HepG2 (cell line): Measurements from ENCODE around the gene TRABD. TPM values are rescaled to one million over a fixed set of nuclear protein-coding genes. Genes with fewer than 3 reads are reported as not detected.
"Not testable (repeated sequence)": the region's sequence is repeated elsewhere in the genome, so short reads cannot be mapped to it uniquely, and the experiment has no call there.

ENCODE experiments used
- ATAC-seq: fragments of 200-7000 bp; cut with Tn5 transposase; 3 replicates; pipeline ENCODE4 v1.9.1; 2020; ENCODE audit warnings: mild to moderate bottlenecking, moderate library complexity
- BruUV-seq: library from RNA; stranded (reverse); fragments of 400-500 nt; replicated peaks from 2 replicates; lab custom pipeline; 2021; lab: Mats Ljungman, UMichigan
- CTCF ChIA-PET: fragments of 300-600 bp; formaldehyde crosslinking; extraction: SDS; loops from one replicate; lab custom pipeline; 2021; ENCODE audit warnings: low total read pairs, inconsistent platforms, low intra/inter-chr PET ratio; lab: Yijun Ruan, JAX
- POLR2A ChIA-PET: fragments of 350-600 bp; sonication (Branson Sonifier 250); formaldehyde crosslinking; loops from one replicate; lab custom pipeline; 2020; ENCODE audit warnings: antibody characterized with exemption, inconsistent platforms; lab: Yijun Ruan, JAX
- DNase-seq: peaks from one replicate; pipeline ENCODE4 v3.0.0-alpha.2; 2015; ENCODE audit warnings: low spot score
- FAIRE-seq: peaks from 3 replicates; lab custom pipeline; 2011; peaks lifted over from hg19 to GRCh38; lab: Jason Lieb, UNC
- H2AFZ ChIP-seq: one replicate; pipeline ENCODE4 v1.6.1; 2011; ENCODE audit warnings: low read length, inconsistent platforms
- H3K27ac ChIP-seq: fragments of 300-600 bp; 3 replicates; pipeline ENCODE4 v1.8.0; 2011; ENCODE audit warnings: mixed run types, mild to moderate bottlenecking, mixed read lengths, low read length, inconsistent platforms; ENCODE audit not compliant: insufficient read depth; ENCODE audit errors: extremely low read length
- H3K27me3 ChIP-seq, 2 experiments: fragments of 200-600 bp in 1 of 2; 2 replicates in 1 of 2; 3 replicates in 1 of 2; pipeline versions ENCODE4 v1.6.0 to v1.8.0; 2011; ENCODE audit warnings: low read length in 2 of 2, mild to moderate bottlenecking in 2 of 2, moderate library complexity in 2 of 2, inconsistent platforms in 1 of 2; ENCODE audit not compliant: insufficient read depth in 2 of 2, control insufficient read depth in 1 of 2
- H3K36me3 ChIP-seq, 2 experiments: fragments of 200-600 bp in 1 of 2; replicated peaks in 1 of 2; 2 replicates in 1 of 2; 3 replicates in 1 of 2; pipeline versions ENCODE4 v1.5.1 to v1.8.0; 2011; ENCODE audit warnings: low read length in 2 of 2, inconsistent platforms in 1 of 2; ENCODE audit not compliant: insufficient read depth in 2 of 2, control insufficient read depth in 1 of 2
- H3K4me1 ChIP-seq: 2 replicates; pipeline ENCODE4 v1.5.1; 2012; ENCODE audit warnings: low read length, inconsistent platforms; ENCODE audit not compliant: insufficient read depth
- H3K4me2 ChIP-seq: 2 replicates; pipeline ENCODE4 v1.6.0; 2011; ENCODE audit warnings: low read depth, low read length, inconsistent platforms
- H3K4me3 ChIP-seq, 3 experiments: fragments of 200-600 bp in 1 of 3; sonication (generic), shearing (Covaris generic) in 1 of 3; replicated peaks in 1 of 3; 2 replicates each; pipeline ENCODE4 v1.5.1; 2011 to 2016; ENCODE audit warnings: low read length in 3 of 3, inconsistent platforms in 2 of 3, low read depth in 2 of 3, mild to moderate bottlenecking in 2 of 3, control low read depth in 1 of 3, mixed read lengths in 1 of 3; ENCODE audit not compliant: insufficient read depth in 1 of 3
- H3K79me2 ChIP-seq: one replicate; pipeline ENCODE4 v1.6.1; 2011; ENCODE audit warnings: low read length, inconsistent platforms; ENCODE audit not compliant: insufficient read depth
- H3K9ac ChIP-seq: 2 replicates; pipeline ENCODE4 v1.6.0; 2011; ENCODE audit warnings: mild to moderate bottlenecking, low read depth, low read length, inconsistent platforms; ENCODE audit not compliant: insufficient read depth
- H3K9me3 ChIP-seq: 2 replicates; pipeline ENCODE4 v1.5.1; 2012; ENCODE audit warnings: mild to moderate bottlenecking, low read length
- H4K20me1 ChIP-seq: 2 replicates; pipeline ENCODE4 v1.6.0; 2011; ENCODE audit warnings: inconsistent platforms, mild to moderate bottlenecking, low read length, moderate library complexity; ENCODE audit not compliant: insufficient read depth
- BRCA1 ChIP-seq: sonication (generic); formaldehyde crosslinking; IDR thresholded peaks from 2 replicates; pipeline ENCODE4 v1.4.0; 2020; ENCODE audit warnings: missing genetic modification reagents
- MLX ChIP-seq: IDR thresholded peaks from 2 replicates; pipeline ENCODE4 v1.6.1; 2016
- NR1H2 ChIP-seq: sonication (generic); formaldehyde crosslinking; IDR thresholded peaks from 2 replicates; pipeline ENCODE4 v1.8.1; 2022; ENCODE audit warnings: low read depth, missing genetic modification reagents, borderline replicate concordance
- SMYD3 ChIP-seq: sonication (generic); formaldehyde crosslinking; IDR thresholded peaks from 2 replicates; pipeline ENCODE4 v1.8.1; 2023; ENCODE audit warnings: mild to moderate bottlenecking, missing genetic modification reagents
- WGBS: methylation state at CpG from one replicate; pipeline ENCODE4 v1.1.6; 2017; ENCODE audit warnings: low lambda C conversion rate; 5-methylcytosine and 5-hydroxymethylcytosine counted together
- in situ Hi-C: cut with HindIII; loops from 2 replicates; pipeline ENCODE4 v1.10.0; 2017; ENCODE audit warnings: low pct_unique_long_range_greater_than_20kb; ENCODE audit not compliant: extremely low pct_ligation_motif_present
- intact Hi-C: fragments of 100-400 bp; cut with micrococcal nuclease; formaldehyde crosslinking; loops from one replicate; pipeline ENCODE4 v1.10.0; 2022; ENCODE audit not compliant: unreplicated experiment
- polyA plus RNA-seq, 8 experiments: library from polyadenylated mRNA; depleted of rRNA in 3 of 8; stranded (reverse) in 7 of 8; unstranded in 1 of 8; fragments of >200 nt; fragmentation: Illumina TruSeq in 4 of 8; extraction: Trizol in 4 of 8; gene quantifications; 2 replicates each; pipeline versions ENCODE4 v1.2.1 to v1.2.3, GENCODE V29; 2011 to 2016; ENCODE audit warnings: low read depth in 4 of 8, missing spikeins in 1 of 8, mixed read lengths in 1 of 8; ENCODE audit not compliant: insufficient read depth in 1 of 8
- total RNA-seq, 5 experiments: library from RNA; depleted of rRNA; stranded (reverse); fragments of >200 nt; fragmentation: Illumina TruSeq; extraction: Trizol; gene quantifications; 2 replicates each; pipeline ENCODE4 v1.2.3, GENCODE V29; 2016; ENCODE audit warnings: low read depth in 1 of 5

The TRABD gene
- total and polyA plus RNA-seq, 2 of the 13 experiments (the other 11 are each of a cell fraction or from before 2014, with no cell fraction given), result 21.5 to 28.9 TPM

- TF ChIP-seq MLX, result no peak
- no peak for TF ChIP-seq NR1H2 (CRISPR knock-in tag)
- TF ChIP-seq SMYD3 (CRISPR knock-in tag), result no peak
- no peak for TF ChIP-seq BRCA1 (CRISPR knock-in tag)
These were observed 17.8 kb upstream of the TRABD start (continued) for GRCh38 chr22:50167689-50168489.

DNA sequence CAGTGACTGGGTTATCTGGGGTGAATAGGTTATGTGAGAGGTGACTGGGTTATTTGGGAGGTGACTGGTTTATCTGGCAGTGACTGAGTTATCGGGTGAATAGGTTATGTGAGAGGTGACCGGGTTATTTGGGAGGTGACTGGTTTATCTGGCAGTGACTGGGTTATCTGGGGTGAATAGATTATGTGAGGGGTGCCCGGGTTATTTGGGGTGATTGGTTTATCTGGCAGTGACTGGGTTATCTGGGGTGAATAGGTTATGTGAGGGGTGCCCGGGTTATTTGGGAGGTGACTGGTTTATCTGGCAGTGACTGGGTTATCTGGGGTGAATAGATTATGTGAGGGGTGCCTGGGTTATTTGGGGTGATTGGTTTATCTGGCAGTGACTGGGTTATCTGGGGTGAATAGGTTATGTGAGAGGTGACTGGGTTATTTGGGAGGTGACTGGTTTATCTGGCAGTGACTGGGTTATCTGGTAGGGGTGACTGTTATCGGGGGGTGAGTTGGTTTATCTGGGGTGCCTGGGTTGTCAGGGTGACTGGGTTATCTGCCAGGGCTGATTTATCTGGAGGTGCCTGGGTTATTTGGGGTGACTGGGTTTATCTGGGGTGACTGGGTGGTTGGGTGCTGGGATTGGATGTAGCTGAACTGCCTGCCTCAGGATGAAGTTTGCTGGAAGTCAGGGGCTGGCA is 17.1 kb upstream of the TRABD start:
- H3K4me3 ChIP-seq, in situ Hi-C loops, BruUV-seq, H3K4me2 ChIP-seq, H3K36me3 ChIP-seq, H3K27ac ChIP-seq, ATAC-seq, H2AFZ ChIP-seq, FAIRE-seq, POLR2A ChIA-PET, H3K9ac ChIP-seq, intact Hi-C loops, DNase-seq, H3K9me3 ChIP-seq, H4K20me1 ChIP-seq, H3K79me2 ChIP-seq: not testable (repeated sequence)
- CTCF ChIA-PET, result interaction anchor here (1.4 kb wide), 1 partner anchor 41 kb away, joined by 3 read pairs; no protein-coding TSS in a partner anchor
- H3K27me3 ChIP-seq, result peaks cover 0 to 11% of the 10 kb centered on the region in 2 experiments; a peak in 2 of 5 replicates
- 0% methylated on average over 5 of the region's 5 CpGs for WGBS
- H3K4me1 ChIP-seq, result peaks cover 19% of the 10 kb centered on the region
